Stimulated activated naive CD8-positive, alpha-beta T cell treated with anti-CD3 and anti-CD28 coated beads, Interleukin-15, Interleukin-2, amounts not matched to agents 100 ng/mL and 50 ng/mL, for 24 hours (primary cell): Measurements from ENCODE around the gene ORMDL3.
A peak's percentile ranks its signal among the peaks of the same experiment; 100 is the strongest.

ENCODE experiments used
- H3K27ac Mint-ChIP-seq: one replicate; pipeline ENCODE4 v1.8.0; 2021; ENCODE audit warnings: mild to moderate bottlenecking, mixed read lengths
- H3K27me3 Mint-ChIP-seq: one replicate; pipeline ENCODE4 v1.8.0; 2021; ENCODE audit warnings: mixed read lengths
- H3K36me3 Mint-ChIP-seq: one replicate; pipeline ENCODE4 v1.8.0; 2021; ENCODE audit warnings: low read depth, mixed read lengths
- H3K4me1 Mint-ChIP-seq: one replicate; pipeline ENCODE4 v1.8.0; 2021; ENCODE audit warnings: low read depth, mixed read lengths
- H3K4me3 Mint-ChIP-seq: one replicate; pipeline ENCODE4 v1.8.0; 2021; ENCODE audit warnings: mild to moderate bottlenecking, mixed read lengths
- H3K9me3 Mint-ChIP-seq: one replicate; pipeline ENCODE4 v1.8.0; 2021; ENCODE audit warnings: mixed read lengths

The ORMDL3 gene, protein sequence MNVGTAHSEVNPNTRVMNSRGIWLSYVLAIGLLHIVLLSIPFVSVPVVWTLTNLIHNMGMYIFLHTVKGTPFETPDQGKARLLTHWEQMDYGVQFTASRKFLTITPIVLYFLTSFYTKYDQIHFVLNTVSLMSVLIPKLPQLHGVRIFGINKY

DNA sequence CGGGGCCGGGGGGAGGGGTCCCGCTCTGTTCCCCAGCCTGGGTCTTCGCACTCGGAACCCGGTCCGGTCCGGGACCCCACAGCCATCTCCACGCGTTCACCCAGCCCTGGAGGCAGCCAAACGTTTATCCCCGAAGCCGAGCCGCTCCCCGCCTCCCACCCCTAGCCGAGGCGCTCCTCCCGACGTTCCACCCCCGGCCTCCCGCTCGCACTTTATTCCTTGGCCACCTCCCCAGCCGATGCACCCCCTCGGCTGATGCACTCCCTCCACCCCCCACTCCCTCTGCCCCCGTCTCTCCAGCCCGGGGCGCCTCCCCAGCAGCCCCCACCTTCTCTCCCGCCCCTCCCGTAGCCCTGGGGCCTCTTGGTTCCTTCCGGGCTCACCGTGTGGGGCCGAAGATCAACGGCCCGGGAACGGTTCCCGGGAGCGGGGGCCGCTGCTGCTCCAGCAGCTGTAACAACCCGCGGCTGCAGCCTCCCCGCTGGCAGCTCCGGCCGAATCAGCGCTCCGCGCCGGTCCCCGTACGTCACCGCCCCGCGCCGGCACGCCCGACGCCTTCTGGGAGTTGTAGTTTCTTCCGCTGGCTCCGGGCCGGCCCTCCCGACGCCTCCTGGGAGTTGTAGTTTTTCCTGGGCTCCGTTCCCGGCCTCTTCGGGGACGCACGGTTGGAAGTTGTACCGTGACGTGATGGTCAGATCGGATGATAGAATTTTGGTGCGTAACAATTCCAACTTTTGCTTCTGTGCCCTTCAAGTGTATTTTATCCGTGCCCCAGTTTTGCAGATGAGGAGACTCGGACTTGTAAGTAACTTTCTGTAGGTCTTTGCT lies at the start of gene ORMDL3, which contains the start of gene LRRC3C:
ORMDL3 (minus strand) TSS at position 501 of the 828 bp plus-strand sequence. CDS start 3,398 bp downstream, outside the sequence.
LRRC3C (plus strand) TSS at position 632 of the 828 bp plus-strand sequence. CDS start 13,792 bp downstream, outside the sequence.
- Mint-ChIP-seq H3K36me3 (peaks cover 16% of the 10 kb centered on the region), H3K27ac (peak within 1 kb of the TSS; percentile 88), H3K4me1 (peaks cover 65% of the 10 kb centered on the region), H3K9me3 (no peaks in the 10 kb centered on the region), H3K27me3 (no peaks in the 10 kb centered on the region), H3K4me3 (peak within 1 kb of the TSS; percentile 90)

GRCh38 chr17:39975801-39976200 lies 48.4 kb upstream of the ORMDL3 start:
- Mint-ChIP-seq H3K36me3 (no peaks in the 10 kb centered on the region), H3K9me3 (no peaks in the 10 kb centered on the region), H3K27ac (no peak overlapping the region), H3K4me1 (peaks cover 12% of the 10 kb centered on the region), H3K27me3 (peaks cover 16% of the 10 kb centered on the region), H3K4me3 (no peak overlapping the region)

DNA sequence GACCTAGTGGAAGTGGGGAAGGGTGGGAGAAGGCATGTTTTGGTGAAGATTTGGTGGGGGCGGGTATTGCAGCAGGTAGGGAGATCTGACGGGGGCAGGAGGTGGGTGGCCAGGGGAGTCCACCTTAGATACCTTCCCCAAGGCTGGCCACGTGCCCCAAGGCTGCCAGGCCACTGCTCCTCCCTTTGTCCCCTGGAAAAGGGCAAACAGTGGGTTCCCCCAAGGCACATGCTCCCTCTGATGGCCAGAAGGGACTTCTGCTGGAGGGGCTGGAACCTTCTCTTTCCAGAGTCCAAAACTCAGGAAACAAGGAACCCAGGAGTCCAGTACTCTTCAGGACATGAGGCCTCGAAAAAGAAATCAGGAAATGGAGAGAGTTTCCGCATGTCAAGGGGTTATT lies 47.0 kb upstream of the ORMDL3 start:
- H3K27ac Mint-ChIP-seq, result no peak overlapping the region
- no peak overlapping the region for H3K4me3 Mint-ChIP-seq
- peaks cover 3% of the 10 kb centered on the region for H3K4me1 Mint-ChIP-seq
- H3K36me3 Mint-ChIP-seq, result no peaks in the 10 kb centered on the region
- H3K9me3 Mint-ChIP-seq, result no peaks in the 10 kb centered on the region
- H3K27me3 Mint-ChIP-seq, result peaks cover 20% of the 10 kb centered on the region

DNA sequence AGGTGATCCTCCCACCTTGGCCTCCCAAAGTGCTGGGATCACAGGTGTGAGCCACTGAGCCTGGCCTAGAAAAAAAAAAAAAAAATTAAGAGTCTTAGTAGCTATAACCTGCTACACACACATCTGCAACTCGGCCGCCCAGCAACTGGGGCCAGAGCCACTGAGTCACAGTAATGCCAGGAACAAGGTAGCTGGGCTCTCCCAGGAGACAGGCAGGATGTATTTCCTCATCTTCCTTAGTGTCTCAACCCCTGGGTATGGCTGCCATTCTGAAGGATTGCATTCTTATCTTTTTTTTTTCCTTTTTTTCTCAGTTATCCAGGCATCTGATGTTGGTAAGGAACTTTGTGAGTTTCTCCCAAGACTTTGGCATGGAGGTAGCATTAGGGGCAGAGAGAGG lies 46.1 kb upstream of the ORMDL3 start:
- H3K9me3 Mint-ChIP-seq, result no peaks in the 10 kb centered on the region
- no peaks in the 10 kb centered on the region for H3K4me1 Mint-ChIP-seq
- H3K27ac Mint-ChIP-seq, result no peak overlapping the region
- H3K27me3 Mint-ChIP-seq, result peaks cover 18% of the 10 kb centered on the region
- H3K4me3 Mint-ChIP-seq, result no peak overlapping the region
- H3K36me3 Mint-ChIP-seq, result no peaks in the 10 kb centered on the region

DNA sequence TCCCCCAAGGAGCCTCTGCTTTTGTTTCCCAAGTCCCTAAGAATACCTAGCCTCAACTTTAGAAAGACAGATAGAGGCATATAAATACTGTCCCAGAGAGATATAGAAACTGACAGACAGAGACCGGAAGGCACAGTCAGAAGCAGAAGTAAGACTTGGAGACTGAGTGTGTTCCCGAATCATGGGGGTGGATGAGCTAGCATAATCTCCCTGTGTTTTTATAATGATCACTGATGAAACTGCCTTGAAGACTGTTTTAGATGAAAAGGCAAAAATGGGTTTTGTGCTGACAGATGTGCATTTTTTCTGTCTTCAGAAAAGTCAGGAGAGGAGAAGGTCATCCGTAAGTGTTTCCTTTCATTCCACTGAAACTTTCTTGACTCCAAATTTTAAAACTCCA lies 44.9 kb upstream of the ORMDL3 start:
- Mint-ChIP-seq H3K4me3 (no peak overlapping the region), H3K4me1 (no peaks in the 10 kb centered on the region), H3K27ac (no peak overlapping the region), H3K36me3 (no peaks in the 10 kb centered on the region), H3K9me3 (no peaks in the 10 kb centered on the region), H3K27me3 (peaks cover 18% of the 10 kb centered on the region)

- peaks cover 18% of the 10 kb centered on the region for H3K27me3 Mint-ChIP-seq
- no peak overlapping the region for H3K4me3 Mint-ChIP-seq
- H3K36me3 Mint-ChIP-seq, result no peaks in the 10 kb centered on the region
- no peak overlapping the region for H3K27ac Mint-ChIP-seq
- no peaks in the 10 kb centered on the region for H3K9me3 Mint-ChIP-seq
- no peaks in the 10 kb centered on the region for H3K4me1 Mint-ChIP-seq
These were observed 43.7 kb upstream of the ORMDL3 start for GRCh38 chr17:39971076-39971603.

- H3K9me3 Mint-ChIP-seq, result no peaks in the 10 kb centered on the region
- H3K4me3 Mint-ChIP-seq, result no peak overlapping the region
- no peak overlapping the region for H3K27ac Mint-ChIP-seq
- peaks cover 14% of the 10 kb centered on the region for H3K27me3 Mint-ChIP-seq
- H3K4me1 Mint-ChIP-seq, result no peaks in the 10 kb centered on the region
- H3K36me3 Mint-ChIP-seq, result no peaks in the 10 kb centered on the region
These were observed 42.8 kb upstream of the ORMDL3 start for GRCh38 chr17:39970157-39970692.

GRCh38 chr17:39969375-39969774 lies 42.0 kb upstream of the ORMDL3 start:
- no peaks in the 10 kb centered on the region for H3K4me1 Mint-ChIP-seq
- H3K27me3 Mint-ChIP-seq, result peaks cover 14% of the 10 kb centered on the region
- no peaks in the 10 kb centered on the region for H3K36me3 Mint-ChIP-seq
- no peak overlapping the region for H3K4me3 Mint-ChIP-seq
- no peaks in the 10 kb centered on the region for H3K9me3 Mint-ChIP-seq
- H3K27ac Mint-ChIP-seq, result no peak overlapping the region

GRCh38 chr17:39968761-39969160 lies 41.4 kb upstream of the ORMDL3 start:
- Mint-ChIP-seq H3K27ac (no peak overlapping the region), H3K4me3 (no peak overlapping the region), H3K4me1 (peaks cover 4% of the 10 kb centered on the region), H3K9me3 (no peaks in the 10 kb centered on the region), H3K36me3 (no peaks in the 10 kb centered on the region), H3K27me3 (peaks cover 14% of the 10 kb centered on the region)

- H3K36me3 Mint-ChIP-seq, result no peaks in the 10 kb centered on the region
- peaks cover 17% of the 10 kb centered on the region for H3K4me1 Mint-ChIP-seq
- no peak overlapping the region for H3K4me3 Mint-ChIP-seq
These were observed 39.4 kb upstream of the ORMDL3 start for GRCh38 chr17:39966771-39967170.

GRCh38 chr17:39965017-39965699 lies 37.8 kb upstream of the ORMDL3 start:
- Mint-ChIP-seq H3K4me1 (peaks cover 17% of the 10 kb centered on the region), H3K27ac (no peak overlapping the region), H3K9me3 (no peaks in the 10 kb centered on the region), H3K36me3 (no peaks in the 10 kb centered on the region), H3K27me3 (peaks cover 4% of the 10 kb centered on the region), H3K4me3 (no peak overlapping the region)

More at GRCh38 chr17:39966771-39967170, 39.4 kb upstream of the ORMDL3 start:
- no peak overlapping the region for H3K27ac Mint-ChIP-seq
- H3K9me3 Mint-ChIP-seq, result no peaks in the 10 kb centered on the region
- peaks cover 8% of the 10 kb centered on the region for H3K27me3 Mint-ChIP-seq

DNA sequence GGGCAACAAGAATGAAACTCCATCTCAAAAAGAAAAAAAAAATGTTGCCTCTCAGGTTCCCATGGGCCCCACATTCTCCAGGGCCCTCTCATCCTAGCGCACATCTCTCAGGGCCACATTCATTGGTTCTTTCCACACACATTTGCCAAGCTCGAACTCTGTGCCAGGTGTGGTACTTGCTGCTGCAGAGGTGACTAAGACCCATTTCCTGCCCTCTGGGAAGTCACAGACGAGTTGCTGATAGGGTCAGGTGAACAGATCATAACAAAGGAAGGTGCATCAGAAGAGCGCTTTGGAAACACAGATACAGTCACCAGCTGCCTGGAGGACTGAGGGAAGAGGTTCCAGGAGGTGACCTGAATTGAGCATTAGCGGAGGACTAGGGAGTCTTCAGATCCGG lies 36.4 kb upstream of the ORMDL3 start:
- Mint-ChIP-seq H3K4me1 (peaks cover 22% of the 10 kb centered on the region), H3K36me3 (no peaks in the 10 kb centered on the region), H3K4me3 (no peak overlapping the region), H3K27me3 (no peaks in the 10 kb centered on the region), H3K27ac (no peak overlapping the region), H3K9me3 (no peaks in the 10 kb centered on the region)

DNA sequence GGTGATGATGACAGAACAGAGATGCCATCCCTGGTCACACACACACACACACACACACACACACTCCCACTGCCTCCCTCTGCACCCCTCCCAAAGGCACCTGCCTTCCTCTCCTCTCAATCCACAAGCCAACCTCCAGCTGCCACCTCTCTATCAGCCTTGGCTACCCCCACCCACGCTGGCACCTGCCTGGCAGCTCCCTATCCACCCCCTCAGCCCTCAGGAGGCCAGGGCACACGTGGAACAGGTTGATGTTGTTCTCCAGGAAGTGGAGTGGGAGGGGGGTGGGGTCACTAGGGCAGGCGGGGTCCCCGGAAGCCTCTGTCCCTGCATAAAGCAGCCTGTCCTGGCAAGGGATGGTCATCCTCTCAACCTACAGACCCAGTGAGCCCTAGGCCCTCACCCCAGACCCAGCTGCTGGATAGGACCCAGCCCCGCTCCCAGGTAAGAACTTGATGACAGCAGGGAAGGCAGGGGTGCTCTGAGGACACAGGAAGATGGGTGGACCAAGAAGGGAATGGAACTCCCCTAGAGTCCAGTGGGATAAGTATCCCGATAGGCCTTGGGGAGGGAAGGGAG lies 35.3 kb upstream of the ORMDL3 start, which contains the start of gene GSDMA:
GSDMA (plus strand) TSS at position 363 of the 579 bp plus-strand sequence. CDS start 2,684 bp downstream, outside the sequence.
- Mint-ChIP-seq H3K36me3 (no peaks in the 10 kb centered on the region), H3K27ac (peak within 1 kb of the TSS; percentile 62), H3K4me3 (no peak within 1 kb of the TSS), H3K9me3 (no peaks in the 10 kb centered on the region), H3K27me3 (no peaks in the 10 kb centered on the region), H3K4me1 (peaks cover 23% of the 10 kb centered on the region)

DNA sequence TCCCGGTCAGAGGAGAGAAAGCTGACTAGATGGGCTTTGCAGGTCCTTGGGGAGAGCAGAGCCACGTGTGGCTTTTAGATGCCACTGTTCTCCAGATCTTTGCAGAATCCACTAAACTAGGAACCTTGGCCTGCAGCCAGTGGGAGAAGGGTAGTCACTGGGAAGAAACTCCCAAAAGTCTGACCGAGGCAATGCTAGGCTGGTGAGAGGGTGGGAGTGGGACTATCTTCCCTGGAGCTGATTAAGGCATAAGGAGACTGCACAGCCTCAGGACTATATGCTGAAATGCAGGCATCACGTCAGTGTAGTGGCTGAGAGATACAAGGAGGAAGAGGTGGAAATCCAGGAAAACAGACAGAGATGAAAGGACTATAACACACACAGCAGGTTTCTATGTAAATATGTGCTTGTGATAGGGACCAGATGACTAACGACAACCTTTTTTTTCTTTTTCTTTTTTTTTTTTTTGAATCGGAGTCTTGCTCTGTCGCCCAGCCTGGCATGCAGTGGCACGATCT lies 33.2 kb upstream of the ORMDL3 start:
- Mint-ChIP-seq H3K36me3 (no peaks in the 10 kb centered on the region), H3K27ac (peak overlapping the region; percentile 1), H3K4me1 (peaks cover 23% of the 10 kb centered on the region), H3K4me3 (no peak overlapping the region), H3K9me3 (no peaks in the 10 kb centered on the region), H3K27me3 (no peaks in the 10 kb centered on the region)
